CD14-positive monocyte (primary cell): ENCODE results near the gene F13B. TPM values are rescaled to one million over a fixed set of nuclear protein-coding genes. Genes with fewer than 3 reads are reported as not detected.
A peak's percentile ranks its signal among the peaks of the same experiment; 100 is the strongest.

ENCODE experiments used
- DNase-seq, 3 donors: peaks; one replicate each; pipeline ENCODE4 v3.0.0-alpha.2; 2011 to 2022
- H2AFZ ChIP-seq: 2 replicates; pipeline ENCODE4 v1.6.0; 2012; ENCODE audit warnings: mild to moderate bottlenecking, low read depth, low read length, inconsistent platforms; ENCODE audit not compliant: insufficient read depth, poor library complexity, severe bottlenecking
- H3K27ac ChIP-seq, 2 donors: 1 replicate in 1 of 2; 2 replicates in 1 of 2; pipeline ENCODE4 v1.5.1; 2012 to 2013; ENCODE audit warnings: low read length in 2 of 2, control low read depth in 1 of 2, inconsistent platforms in 1 of 2, low read depth in 1 of 2, mild to moderate bottlenecking in 1 of 2
- H3K27me3 ChIP-seq, 2 donors: one replicate each; pipeline versions ENCODE4 v1.6.0 to v1.6.1; 2011 to 2013; ENCODE audit warnings: low read length in 2 of 2; ENCODE audit not compliant: control insufficient read depth in 2 of 2, insufficient read depth in 2 of 2
- H3K36me3 ChIP-seq, 2 donors: replicated peaks in 1 of 2; 1 replicate in 1 of 2; 2 replicates in 1 of 2; pipeline versions ENCODE4 v1.5.1 to v1.6.1; 2012 to 2013; ENCODE audit warnings: low read length in 2 of 2, control low read depth in 1 of 2, inconsistent platforms in 1 of 2, mild to moderate bottlenecking in 1 of 2; ENCODE audit not compliant: insufficient read depth in 2 of 2, control insufficient read depth in 1 of 2
- H3K4me1 ChIP-seq, 2 donors: 1 replicate in 1 of 2; 2 replicates in 1 of 2; pipeline versions ENCODE4 v1.5.1 to v1.6.1; 2012 to 2013; ENCODE audit warnings: low read length in 2 of 2, control low read depth in 1 of 2, inconsistent platforms in 1 of 2, mild to moderate bottlenecking in 1 of 2, moderate library complexity in 1 of 2; ENCODE audit not compliant: insufficient read depth in 2 of 2, control insufficient read depth in 1 of 2
- H3K4me2 ChIP-seq: replicated peaks from 2 replicates; pipeline ENCODE3; 2012; ENCODE audit warnings: low read length, moderate library complexity, mild to moderate bottlenecking; ENCODE audit not compliant: poor library complexity, severe bottlenecking; ENCODE audit errors: extremely low read depth
- H3K4me3 ChIP-seq, 3 experiments: fragments of 200-600 bp in 1 of 3; sonication (generic) in 1 of 3; replicated peaks in 1 of 3; 1 replicate in 2 of 3; 2 replicates in 1 of 3; pipeline ENCODE4 v1.5.1; 2011 to 2013; ENCODE audit warnings: low read length in 3 of 3, mild to moderate bottlenecking in 3 of 3, control low read depth in 2 of 3, low read depth in 2 of 3, inconsistent platforms in 1 of 3, moderate library complexity in 1 of 3
- H3K79me2 ChIP-seq: 2 replicates; pipeline ENCODE4 v1.6.0; 2012; ENCODE audit warnings: mild to moderate bottlenecking, control low read depth, inconsistent platforms, low read length, moderate library complexity; ENCODE audit not compliant: insufficient read depth
- H3K9ac ChIP-seq: 2 replicates; pipeline ENCODE4 v1.6.0; 2017; ENCODE audit warnings: low read length, mild to moderate bottlenecking; ENCODE audit not compliant: insufficient read depth, poor library complexity, severe bottlenecking
- H3K9me3 ChIP-seq, 2 donors: replicated peaks in 1 of 2; 1 replicate in 1 of 2; 2 replicates in 1 of 2; pipeline versions ENCODE4 v1.5.1 to v1.6.1; 2012 to 2013; ENCODE audit warnings: low read length in 2 of 2, control low read depth in 1 of 2; ENCODE audit not compliant: control insufficient read depth in 1 of 2, insufficient read depth in 1 of 2
- H4K20me1 ChIP-seq: 2 replicates; pipeline ENCODE4 v1.6.0; 2012; ENCODE audit warnings: mild to moderate bottlenecking, low read length, control low read depth, moderate library complexity; ENCODE audit not compliant: insufficient read depth
- H3K27ac Mint-ChIP-seq, 7 donors: one replicate each; pipeline ENCODE4 v1.8.0; 2020; ENCODE audit warnings: mild to moderate bottlenecking in 7 of 7, mixed read lengths in 7 of 7, moderate library complexity in 6 of 7, inconsistent platforms in 2 of 7
- H3K27me3 Mint-ChIP-seq, 3 donors: one replicate each; pipeline ENCODE4 v1.8.0; 2021 to 2022; ENCODE audit warnings: low read depth in 3 of 3, mild to moderate bottlenecking in 3 of 3, mixed read lengths in 3 of 3, moderate library complexity in 3 of 3, inconsistent platforms in 1 of 3
- H3K36me3 Mint-ChIP-seq, 2 donors: one replicate each; pipeline ENCODE4 v1.8.0; 2020; ENCODE audit warnings: mixed read lengths in 2 of 2, inconsistent platforms in 1 of 2, mild to moderate bottlenecking in 1 of 2
- H3K4me1 Mint-ChIP-seq: one replicate; pipeline ENCODE4 v1.8.0; 2020; ENCODE audit warnings: mild to moderate bottlenecking, mixed read lengths
- H3K4me3 Mint-ChIP-seq, 2 donors: one replicate each; pipeline ENCODE4 v1.8.0; 2020; ENCODE audit warnings: mild to moderate bottlenecking in 2 of 2, mixed read lengths in 2 of 2, moderate library complexity in 1 of 2
- H3K9me3 Mint-ChIP-seq, 7 donors: one replicate each; pipeline ENCODE4 v1.8.0; 2020 to 2022; ENCODE audit warnings: mixed read lengths in 7 of 7, mild to moderate bottlenecking in 6 of 7, moderate library complexity in 6 of 7, inconsistent platforms in 2 of 7
- CTCF ChIP-seq: fragments of 200-600 bp; IDR thresholded peaks from one replicate; pipeline ENCODE4 v1.8.0; 2022; ENCODE audit warnings: antibody characterized with exemption, mild to moderate bottlenecking
- WGBS: methylation state at CpG from one replicate; pipeline ENCODE4 v1.1.5; 2013; ENCODE audit warnings: missing lambda C conversion rate; ENCODE audit not compliant: insufficient coverage; 5-methylcytosine and 5-hydroxymethylcytosine counted together
- intact Hi-C, 2 donors: fragments of 100-400 bp; cut with micrococcal nuclease; formaldehyde crosslinking; loops; one replicate each; pipeline versions ENCODE4 v1.15.0 to v1.15.1; 2023
- polyA plus RNA-seq, 3 donors: library from polyadenylated mRNA; depleted of rRNA in 1 of 3; unstranded in 2 of 3; stranded (reverse) in 1 of 3; fragments of 300-500 nt in 2 of 3; fragments of >200 nt in 1 of 3; fragmentation: Illumina TruSeq in 2 of 3; gene quantifications; 1 replicate in 2 of 3; 2 replicates in 1 of 3; pipeline ENCODE4 v1.2.3, GENCODE V29; 2012 to 2021

Gene F13B
- polyA plus RNA-seq, 3 donors: not detected

GRCh38 chr1:197042676-197043341 is 24.3 kb downstream of the F13B start:
- Histone ChIP-seq H3K79me2 (no peaks in the 10 kb centered on the region), H3K9ac (no peak overlapping the region), H3K4me3 (no peak overlapping the region), H2AFZ (no peak overlapping the region), H3K4me2 (no peak overlapping the region), H3K27ac (no peak overlapping the region), H3K4me1 (no peaks in the 10 kb centered on the region), H4K20me1 (no peaks in the 10 kb centered on the region), H3K36me3 (no peaks in the 10 kb centered on the region), H3K9me3 (no peaks in the 10 kb centered on the region), H3K27me3 (no peaks in the 10 kb centered on the region)
- Mint-ChIP-seq H3K27me3 (peaks cover 0 to 2% (median 2%) of the 10 kb centered on the region in 3 donors), H3K36me3 (no peaks in the 10 kb centered on the region), H3K4me1 (no peaks in the 10 kb centered on the region), H3K27ac (peak overlapping the region in 1 of 7 donors; percentile 25), H3K9me3 (peaks cover 0 to 9% (median 2%) of the 10 kb centered on the region in 7 donors), H3K4me3 (no peak overlapping the region)
- WGBS: 44% methylated on average over 1 of the region's 4 CpGs
- DNase-seq: no peak
- intact Hi-C loops: no loop called here
- TF ChIP-seq CTCF: no peak

GRCh38 chr1:197041486-197042353 is 25.3 kb downstream of the F13B start:
- H3K4me1 Mint-ChIP-seq: no peaks in the 10 kb centered on the region
- intact Hi-C loops: no loop called here
- Histone ChIP-seq H4K20me1 (no peaks in the 10 kb centered on the region), H3K4me1 (no peaks in the 10 kb centered on the region), H3K4me2 (no peak overlapping the region), H3K27ac (no peak overlapping the region), H3K9me3 (no peaks in the 10 kb centered on the region), H3K9ac (no peak overlapping the region), H3K4me3 (no peak overlapping the region), H3K27me3 (no peaks in the 10 kb centered on the region), H3K79me2 (no peaks in the 10 kb centered on the region), H3K36me3 (no peaks in the 10 kb centered on the region), H2AFZ (no peak overlapping the region)
- 67% methylated on average over 2 of the region's 7 CpGs for WGBS
- no peak overlapping the region for H3K27ac Mint-ChIP-seq
- no peaks in the 10 kb centered on the region for H3K36me3 Mint-ChIP-seq
- peaks cover 0 to 4% (median 2%) of the 10 kb centered on the region in 7 donors for H3K9me3 Mint-ChIP-seq
- TF ChIP-seq CTCF: no peak
- peaks cover 0 to 2% (median 2%) of the 10 kb centered on the region in 3 donors for H3K27me3 Mint-ChIP-seq
- no peak for DNase-seq
- no peak overlapping the region for H3K4me3 Mint-ChIP-seq
